Calu3 (cell line): ENCODE results near the gene MARK4. TPM values are rescaled to one million over a fixed set of nuclear protein-coding genes. Genes with fewer than 3 reads are reported as not detected.
"Not testable (repeated sequence)": the region's sequence is repeated elsewhere in the genome, so short reads cannot be mapped to it uniquely, and the experiment has no call there.

Experiments
- BruUV-seq: library from RNA; stranded (reverse); fragments of 400-500 nt; replicated peaks from 2 replicates; lab custom pipeline; 2021; lab: Mats Ljungman, UMichigan
- CTCF ChIA-PET: fragments of 300-600 bp; sonication (Branson Sonifier 250); formaldehyde crosslinking; loops from one replicate; lab custom pipeline; 2022; ENCODE audit warnings: antibody characterized with exemption; lab: Charles Lee
- DNase-seq: peaks from one replicate; pipeline ENCODE4 v3.0.0; 2022
- H3K27ac Mint-ChIP-seq: one replicate; pipeline ENCODE4 v1.8.0; 2022; ENCODE audit warnings: mixed read lengths; ENCODE audit not compliant: unreplicated experiment
- H3K27me3 Mint-ChIP-seq: one replicate; pipeline ENCODE4 v1.8.0; 2022; ENCODE audit warnings: mixed read lengths; ENCODE audit not compliant: unreplicated experiment
- H3K36me3 Mint-ChIP-seq: one replicate; pipeline ENCODE4 v1.8.0; 2022; ENCODE audit warnings: mild to moderate bottlenecking, moderate library complexity, mixed read lengths; ENCODE audit not compliant: insufficient read depth, unreplicated experiment
- H3K4me1 Mint-ChIP-seq: one replicate; pipeline ENCODE4 v1.8.0; 2022; ENCODE audit warnings: mild to moderate bottlenecking, low read depth, mixed read lengths; ENCODE audit not compliant: unreplicated experiment
- H3K4me3 Mint-ChIP-seq: one replicate; pipeline ENCODE4 v1.8.0; 2022; ENCODE audit warnings: mild to moderate bottlenecking, low read depth, moderate library complexity, mixed read lengths; ENCODE audit not compliant: unreplicated experiment
- H3K9me3 Mint-ChIP-seq: one replicate; pipeline ENCODE4 v1.8.0; 2022; ENCODE audit warnings: low read depth, mixed read lengths; ENCODE audit not compliant: unreplicated experiment
- CTCF ChIP-seq: fragments of 200-600 bp; IDR thresholded peaks from one replicate; pipeline ENCODE4 v1.8.0; 2022; ENCODE audit warnings: antibody characterized with exemption; ENCODE audit not compliant: unreplicated experiment
- intact Hi-C: fragments of 100-400 bp; cut with micrococcal nuclease; formaldehyde crosslinking; loops from one replicate; pipeline ENCODE4 v1.10.0; 2022; ENCODE audit not compliant: unreplicated experiment
- total RNA-seq: library from RNA; stranded (reverse); gene quantifications from 2 replicates; pipeline ENCODE4 v1.2.3, GENCODE V29; 2022

The MARK4 gene
- total RNA-seq, 1 experiment from 2014 or later = 45.9 TPM

- no peak for DNase-seq
- H3K27ac Mint-ChIP-seq = peak overlapping the region; percentile 0
- H3K27me3 Mint-ChIP-seq = peaks cover 40% of the 10 kb centered on the region
- H3K9me3 Mint-ChIP-seq = no peaks in the 10 kb centered on the region
- no TSS peak for BruUV-seq
- CTCF ChIA-PET = interaction anchor here (0.5 kb wide), 1 partner anchor 180 kb away, joined by 5 read pairs; no protein-coding TSS in a partner anchor
- H3K4me3 Mint-ChIP-seq = no peak overlapping the region
- TF ChIP-seq CTCF = no peak
- no peaks in the 10 kb centered on the region for H3K4me1 Mint-ChIP-seq
- intact Hi-C loops = no loop called here
- peaks cover 17% of the 10 kb centered on the region for H3K36me3 Mint-ChIP-seq
These were observed 54.4 kb downstream of the MARK4 start for GRCh38 chr19:45305421-45305820.

GRCh38 chr19:45306040-45306439, 55.0 kb downstream of the MARK4 start:
- no TSS peak for BruUV-seq
- H3K9me3 Mint-ChIP-seq = no peaks in the 10 kb centered on the region

GRCh38 chr19:45306518-45307027, 55.5 kb downstream of the MARK4 start:
- CTCF ChIA-PET = no interaction called here
- Mint-ChIP-seq H3K9me3 (no peaks in the 10 kb centered on the region), H3K4me3 (no peak overlapping the region), H3K27me3 (peaks cover 40% of the 10 kb centered on the region), H3K4me1 (no peaks in the 10 kb centered on the region), H3K36me3 (peaks cover 13% of the 10 kb centered on the region), H3K27ac (no peak overlapping the region)
- no peak for DNase-seq
- BruUV-seq = no TSS peak
- intact Hi-C loops = no loop called here
- no peak for TF ChIP-seq CTCF

More at GRCh38 chr19:45306040-45306439, 55.0 kb downstream of the MARK4 start:
- Mint-ChIP-seq H3K36me3 (peaks cover 16% of the 10 kb centered on the region), H3K4me3 (no peak overlapping the region), H3K4me1 (no peaks in the 10 kb centered on the region), H3K27me3 (peaks cover 40% of the 10 kb centered on the region), H3K27ac (peak overlapping the region; percentile 0)
- CTCF ChIA-PET = no interaction called here
- intact Hi-C loops = no loop called here
- TF ChIP-seq CTCF = no peak
- no peak for DNase-seq

GRCh38 chr19:45307361-45307760, 56.3 kb downstream of the MARK4 start:
- DNase-seq = no peak
- intact Hi-C loops = no loop called here
- Mint-ChIP-seq H3K27ac (no peak overlapping the region), H3K9me3 (no peaks in the 10 kb centered on the region), H3K27me3 (peaks cover 40% of the 10 kb centered on the region), H3K4me1 (no peaks in the 10 kb centered on the region), H3K36me3 (peaks cover 8% of the 10 kb centered on the region), H3K4me3 (no peak overlapping the region)
- no TSS peak for BruUV-seq
- TF ChIP-seq CTCF = no peak
- CTCF ChIA-PET = interaction anchor here (0.8 kb wide), 1 partner anchor 209 kb away, joined by 5 read pairs; no protein-coding TSS in a partner anchor

GRCh38 chr19:45309322-45309721, 58.3 kb downstream of the MARK4 start:
- H3K36me3 Mint-ChIP-seq, H3K9me3 Mint-ChIP-seq, BruUV-seq, H3K4me3 Mint-ChIP-seq, CTCF ChIA-PET, H3K27ac Mint-ChIP-seq, DNase-seq, H3K4me1 Mint-ChIP-seq, intact Hi-C loops: not testable (repeated sequence)
- H3K27me3 Mint-ChIP-seq = peaks cover 45% of the 10 kb centered on the region
